NCI-H128 (cell line): ENCODE data around the gene WNT7A.

Experiments used
- DNase-seq: peaks from one replicate; lab custom pipeline; 2025; ENCODE audit not compliant: unreplicated experiment; lab: John Stamatoyannopoulos, UW

WNT7A gene

GRCh38 chr3:13846716-13847570, 32.9 kb downstream of the WNT7A start:
- no peak for DNase-seq

GRCh38 chr3:13846238-13846637, 33.6 kb downstream of the WNT7A start:
- no peak for DNase-seq

GRCh38 chr3:13845806-13846205, 34.1 kb downstream of the WNT7A start:
- no peak for DNase-seq

- DNase-seq: no peak
These were observed 35.0 kb downstream of the WNT7A start for GRCh38 chr3:13844911-13845310.

- DNase-seq: no peak
These were observed 35.6 kb downstream of the WNT7A start for GRCh38 chr3:13844286-13844685.

GRCh38 chr3:13843351-13843750, 36.5 kb downstream of the WNT7A start:
- no peak for DNase-seq

- DNase-seq: no peak
These were observed 37.6 kb downstream of the WNT7A start for GRCh38 chr3:13842226-13842625.

GRCh38 chr3:13841826-13842225, 38.0 kb downstream of the WNT7A start:
- no peak for DNase-seq

- no peak for DNase-seq
These were observed 38.7 kb downstream of the WNT7A start for GRCh38 chr3:13841141-13841540.

- no peak for DNase-seq
These were observed 39.4 kb downstream of the WNT7A start for GRCh38 chr3:13840456-13840855.

GRCh38 chr3:13839726-13840340, 40.0 kb downstream of the WNT7A start:
- DNase-seq: no peak

- no peak for DNase-seq
These were observed 40.6 kb downstream of the WNT7A start for GRCh38 chr3:13839253-13839652.

GRCh38 chr3:13838421-13838820, 41.5 kb downstream of the WNT7A start:
- no peak for DNase-seq

GRCh38 chr3:13837751-13838150, 42.1 kb downstream of the WNT7A start:
- DNase-seq: no peak

- DNase-seq: no peak
These were observed 42.9 kb downstream of the WNT7A start for GRCh38 chr3:13836658-13837587.

GRCh38 chr3:13835246-13835645, 44.6 kb downstream of the WNT7A start:
- DNase-seq: no peak

- no peak for DNase-seq
These were observed 45.4 kb downstream of the WNT7A start for GRCh38 chr3:13834258-13835035.

GRCh38 chr3:13833506-13834257, 46.2 kb downstream of the WNT7A start:
- no peak for DNase-seq

GRCh38 chr3:13832130-13832529, 47.7 kb downstream of the WNT7A start:
- DNase-seq: no peak

- no peak for DNase-seq
These were observed 48.4 kb downstream of the WNT7A start for GRCh38 chr3:13831386-13831996.
